GM12801 (cell line): Measurements from ENCODE around the gene ELOVL3.

ENCODE experiments used
- CTCF ChIP-seq: IDR thresholded peaks from one replicate; pipeline ENCODE4 v1.5.1; 2011; ENCODE audit warnings: control low read depth; ENCODE audit not compliant: insufficient read length; ENCODE audit errors: extremely low read depth

Gene ELOVL3

GRCh38 chr10:102219370-102219769, 6.7 kb upstream of the ELOVL3 start:
- TF ChIP-seq CTCF, result no peak

- no peak for TF ChIP-seq CTCF
Measured at GRCh38 chr10:102220612-102221011, 5.5 kb upstream of the ELOVL3 start.

GRCh38 chr10:102222797-102223196, 3.3 kb upstream of the ELOVL3 start:
- no peak for TF ChIP-seq CTCF

- no peak for TF ChIP-seq CTCF
Measured at GRCh38 chr10:102226542-102226870, 407 bp downstream of the ELOVL3 start.

GRCh38 chr10:102227050-102227449, 951 bp downstream of the ELOVL3 start:
- TF ChIP-seq CTCF, result no peak

GRCh38 chr10:102229810-102230263, 3.7 kb downstream of the ELOVL3 start:
- no peak for TF ChIP-seq CTCF

- TF ChIP-seq CTCF, result no peak
Measured at GRCh38 chr10:102230264-102230860, 4.3 kb downstream of the ELOVL3 start.

GRCh38 chr10:102230861-102231356, 4.8 kb downstream of the ELOVL3 start:
- no peak for TF ChIP-seq CTCF
